ENCODE measurements around the gene CHTOP. TPM values are rescaled to one million over a fixed set of nuclear protein-coding genes. Genes with fewer than 3 reads are reported as not detected.
A peak's percentile ranks its signal among the peaks of the same experiment; 100 is the strongest.

The CHTOP gene
- total RNA-seq, 1 donor from 2014 or later, result 47.9 TPM

GRCh38 chr1:153647346-153647714 is 13.5 kb downstream of the CHTOP start:
- H3K9me3 Mint-ChIP-seq (ENCODE audit: low read depth), result no peaks in the 10 kb centered on the region
- H3K4me1 Mint-ChIP-seq (ENCODE audit: low read depth), result no peaks in the 10 kb centered on the region
- no peak overlapping the region for H3K4me3 Mint-ChIP-seq (ENCODE audit: unreplicated experiment)
- H3K27me3 Mint-ChIP-seq (ENCODE audit: low read depth), result no peaks in the 10 kb centered on the region
- H3K27ac Mint-ChIP-seq (ENCODE audit: unreplicated experiment), result no peak overlapping the region
- peaks cover 33% of the 10 kb centered on the region for H3K36me3 Mint-ChIP-seq (ENCODE audit: low read depth)
- TF ChIP-seq, protein P1, sequence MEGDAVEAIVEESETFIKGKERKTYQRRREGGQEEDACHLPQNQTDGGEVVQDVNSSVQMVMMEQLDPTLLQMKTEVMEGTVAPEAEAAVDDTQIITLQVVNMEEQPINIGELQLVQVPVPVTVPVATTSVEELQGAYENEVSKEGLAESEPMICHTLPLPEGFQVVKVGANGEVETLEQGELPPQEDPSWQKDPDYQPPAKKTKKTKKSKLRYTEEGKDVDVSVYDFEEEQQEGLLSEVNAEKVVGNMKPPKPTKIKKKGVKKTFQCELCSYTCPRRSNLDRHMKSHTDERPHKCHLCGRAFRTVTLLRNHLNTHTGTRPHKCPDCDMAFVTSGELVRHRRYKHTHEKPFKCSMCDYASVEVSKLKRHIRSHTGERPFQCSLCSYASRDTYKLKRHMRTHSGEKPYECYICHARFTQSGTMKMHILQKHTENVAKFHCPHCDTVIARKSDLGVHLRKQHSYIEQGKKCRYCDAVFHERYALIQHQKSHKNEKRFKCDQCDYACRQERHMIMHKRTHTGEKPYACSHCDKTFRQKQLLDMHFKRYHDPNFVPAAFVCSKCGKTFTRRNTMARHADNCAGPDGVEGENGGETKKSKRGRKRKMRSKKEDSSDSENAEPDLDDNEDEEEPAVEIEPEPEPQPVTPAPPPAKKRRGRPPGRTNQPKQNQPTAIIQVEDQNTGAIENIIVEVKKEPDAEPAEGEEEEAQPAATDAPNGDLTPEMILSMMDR (IDR thresholded peaks at IDR 0.05), result no peak
- peak; percentile 21 for DNase-seq (ENCODE audit: low spot score)

DNA sequence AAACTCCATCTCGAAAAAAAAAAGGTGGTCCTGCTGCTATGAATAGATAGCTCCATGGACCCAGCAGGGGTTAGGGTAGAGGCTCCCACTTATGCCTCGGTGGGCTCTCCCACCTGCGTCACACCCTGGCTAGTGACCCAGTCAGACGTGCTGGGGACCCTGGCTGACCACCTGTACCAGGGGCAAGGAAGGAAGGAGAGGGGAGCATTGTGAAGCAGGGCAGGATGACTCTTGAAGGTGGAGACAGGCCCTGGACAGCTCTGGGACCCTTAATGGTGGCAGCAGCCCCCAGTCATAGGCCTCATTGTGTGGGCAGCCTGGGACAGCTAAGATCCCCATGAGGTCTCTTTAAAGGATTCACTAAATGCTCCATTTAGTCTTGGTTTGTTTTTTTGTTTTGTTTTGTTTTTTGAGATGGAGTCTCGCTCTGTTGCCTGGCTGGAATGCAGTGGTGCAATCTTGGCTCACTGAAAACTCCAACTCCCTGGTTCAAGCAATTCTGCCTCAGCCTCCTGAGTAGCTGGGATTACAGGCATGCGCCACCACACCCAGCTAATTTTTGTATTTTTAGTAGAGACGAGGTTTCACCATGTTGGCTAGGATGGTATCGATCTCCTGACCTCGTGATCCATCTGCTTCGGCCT is 14.3 kb downstream of the CHTOP start:
- no peaks in the 10 kb centered on the region for H3K27me3 Mint-ChIP-seq (ENCODE audit: low read depth)
- TF ChIP-seq, protein P1 (IDR thresholded peaks at IDR 0.05), result no peak
- H3K36me3 Mint-ChIP-seq (ENCODE audit: low read depth), result peaks cover 27% of the 10 kb centered on the region
- H3K4me1 Mint-ChIP-seq (ENCODE audit: low read depth), result peaks cover 6% of the 10 kb centered on the region
- no peak overlapping the region for H3K27ac Mint-ChIP-seq (ENCODE audit: unreplicated experiment)
- no peak overlapping the region for H3K4me3 Mint-ChIP-seq (ENCODE audit: unreplicated experiment)
- no peaks in the 10 kb centered on the region for H3K9me3 Mint-ChIP-seq (ENCODE audit: low read depth)
- DNase-seq (ENCODE audit: low spot score), result peak; percentile 56

DNA sequence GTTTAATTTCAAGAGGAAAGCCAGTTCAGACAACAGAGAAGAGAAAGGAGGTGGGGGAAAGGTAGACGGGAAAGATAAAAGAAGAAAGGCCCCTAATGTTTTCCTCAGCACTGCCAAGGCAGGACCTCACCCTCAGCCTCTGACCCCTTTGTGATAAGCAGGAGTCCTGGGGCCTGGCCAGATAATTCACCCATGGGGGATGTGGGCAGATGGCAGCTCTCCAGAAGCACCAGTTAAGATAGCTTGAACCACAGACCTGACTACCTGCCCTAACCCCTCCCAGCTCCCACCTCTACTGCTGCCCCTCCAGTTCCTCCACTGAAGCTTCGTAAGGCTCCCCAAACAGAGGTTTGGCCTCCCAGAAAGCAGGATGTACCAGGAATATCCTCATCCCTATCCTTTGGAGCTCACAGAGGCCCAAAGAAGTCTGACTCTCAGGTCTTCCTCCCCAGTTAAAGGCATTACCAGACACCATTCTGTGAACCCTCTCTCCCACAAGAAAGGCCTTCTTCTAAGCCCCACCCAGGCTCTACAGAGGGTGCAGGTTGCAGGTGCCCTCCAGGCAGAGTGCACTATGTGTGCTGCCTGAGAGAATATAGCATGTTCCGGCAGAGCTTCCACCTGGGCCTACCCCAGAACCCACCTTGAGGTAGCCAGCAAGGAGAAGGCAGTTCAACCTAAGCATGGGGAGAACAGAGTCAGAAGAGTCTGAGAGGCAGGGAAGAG is 15.4 kb downstream of the CHTOP start:
- Mint-ChIP-seq H3K36me3 (ENCODE audit: low read depth) (peaks cover 16% of the 10 kb centered on the region), H3K27ac (ENCODE audit: unreplicated experiment) (peak overlapping the region; percentile 76), H3K9me3 (ENCODE audit: low read depth) (no peaks in the 10 kb centered on the region), H3K27me3 (ENCODE audit: low read depth) (no peaks in the 10 kb centered on the region), H3K4me3 (ENCODE audit: unreplicated experiment) (no peak overlapping the region), H3K4me1 (ENCODE audit: low read depth) (peaks cover 7% of the 10 kb centered on the region)
- TF ChIP-seq, protein P1 (IDR thresholded peaks at IDR 0.05), result no peak
- peak; percentile 47 for DNase-seq (ENCODE audit: low spot score)

GRCh38 chr1:153649863-153650235 is 16.0 kb downstream of the CHTOP start:
- peak; percentile 49 for DNase-seq (ENCODE audit: low spot score)
- H3K4me3 Mint-ChIP-seq (ENCODE audit: unreplicated experiment), result no peak overlapping the region
- H3K4me1 Mint-ChIP-seq (ENCODE audit: low read depth), result peaks cover 7% of the 10 kb centered on the region
- no peaks in the 10 kb centered on the region for H3K9me3 Mint-ChIP-seq (ENCODE audit: low read depth)
- H3K36me3 Mint-ChIP-seq (ENCODE audit: low read depth), result peaks cover 12% of the 10 kb centered on the region
- no peaks in the 10 kb centered on the region for H3K27me3 Mint-ChIP-seq (ENCODE audit: low read depth)
- TF ChIP-seq, protein P1 (IDR thresholded peaks at IDR 0.05), result no peak
- peak overlapping the region; percentile 76 for H3K27ac Mint-ChIP-seq (ENCODE audit: unreplicated experiment)

DNA sequence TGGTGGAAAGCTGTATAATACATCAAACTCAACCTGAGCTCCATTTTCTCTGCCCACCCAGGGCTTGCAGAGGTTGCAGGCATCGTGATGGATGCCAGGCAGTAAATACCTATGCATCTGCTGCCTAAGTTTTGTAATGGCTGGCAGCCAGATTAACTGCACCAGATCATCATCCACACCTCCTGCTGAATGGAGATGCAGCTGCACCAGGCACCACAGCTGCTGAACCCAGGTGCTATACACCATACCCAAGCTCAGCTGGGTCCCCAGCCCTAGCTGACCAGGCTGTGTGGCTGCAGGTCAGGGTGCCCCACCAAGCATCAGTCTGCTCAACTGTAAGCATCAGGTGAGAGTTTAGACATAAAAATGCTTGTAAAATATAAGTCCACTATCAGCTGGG is 17.9 kb downstream of the CHTOP start:
- no peaks in the 10 kb centered on the region for H3K36me3 Mint-ChIP-seq (ENCODE audit: low read depth)
- peaks cover 7% of the 10 kb centered on the region for H3K4me1 Mint-ChIP-seq (ENCODE audit: low read depth)
- TF ChIP-seq, protein P1 (IDR thresholded peaks at IDR 0.05), result no peak
- H3K4me3 Mint-ChIP-seq (ENCODE audit: unreplicated experiment), result no peak overlapping the region
- H3K27ac Mint-ChIP-seq (ENCODE audit: unreplicated experiment), result no peak overlapping the region
- no peaks in the 10 kb centered on the region for H3K9me3 Mint-ChIP-seq (ENCODE audit: low read depth)
- H3K27me3 Mint-ChIP-seq (ENCODE audit: low read depth), result no peaks in the 10 kb centered on the region
- peak; percentile 55 for DNase-seq (ENCODE audit: low spot score)

Data from chondrocyte (in vitro differentiated cells).